RPMI7951 (cell line): ENCODE data around the gene GFI1B. TPM values are rescaled to one million over a fixed set of nuclear protein-coding genes. Genes with fewer than 3 reads are reported as not detected.

Experiments
- DNase-seq: peaks from one replicate; pipeline ENCODE4 v3.0.0-alpha.2; 2012; ENCODE audit warnings: low read depth
- total RNA-seq: library from RNA; depleted of rRNA; stranded (reverse); fragments of >200 nt; shearing (Covaris generic); gene quantifications from 2 replicates; pipeline ENCODE4 v1.2.3, GENCODE V29; 2014; rRNA removed

GFI1B gene
- total RNA-seq, 1 experiment from 2014 or later = not detected

- no peak for DNase-seq
Observed at GRCh38 chr9:133009906-133010582, 31.6 kb downstream of the GFI1B start.

GRCh38 chr9:133014696-133015095 lies 36.2 kb downstream of the GFI1B start:
- DNase-seq = no peak

- peak; percentile 17 for DNase-seq
Observed at GRCh38 chr9:133023117-133023890, 44.8 kb downstream of the GFI1B start.

- no peak for DNase-seq
Observed at GRCh38 chr9:133026426-133026825, 47.9 kb downstream of the GFI1B start.

- no peak for DNase-seq
Observed at GRCh38 chr9:133027134-133027533, 48.6 kb downstream of the GFI1B start.

GRCh38 chr9:133028221-133028620 lies 49.7 kb downstream of the GFI1B start:
- DNase-seq = no peak

- DNase-seq = no peak
Observed at GRCh38 chr9:133029994-133030316, 51.5 kb downstream of the GFI1B start.

GRCh38 chr9:133030317-133031129 lies 52.0 kb downstream of the GFI1B start, which contains the start of gene GTF3C5:
Gene GTF3C5, plus strand, starts transcription at chr9:133030997. Its CDS starts 15 bp downstream, at chr9:133031012.
- DNase-seq = peak; percentile 98

GRCh38 chr9:133031130-133031422 lies 52.6 kb downstream of the GFI1B start:
- DNase-seq = no peak

GRCh38 chr9:133031496-133031911 lies 53.0 kb downstream of the GFI1B start:
- peak; percentile 4 for DNase-seq

GRCh38 chr9:133032171-133032570 lies 53.7 kb downstream of the GFI1B start:
- no peak for DNase-seq

- no peak for DNase-seq
Observed at GRCh38 chr9:133035669-133036068, 57.2 kb downstream of the GFI1B start.

- no peak for DNase-seq
Observed at GRCh38 chr9:133037775-133038515, 59.5 kb downstream of the GFI1B start.

GRCh38 chr9:133040892-133041479 lies 62.5 kb downstream of the GFI1B start:
- DNase-seq = peak; percentile 46

Other genes with a start within 250 kb of the GFI1B start
- not detected in 2 replicates for gene AK8, start 100.4 kb upstream of the GFI1B start, total RNA-seq
- gene SPACA9, start 99.8 kb upstream of the GFI1B start, total RNA-seq = 3.3 and 5.6 TPM in 2 replicates
- gene TSC1, start 34.1 kb upstream of the GFI1B start, total RNA-seq = 16.5 and 20.7 TPM in 2 replicates
- gene GTF3C5, start 52.3 kb downstream of the GFI1B start, total RNA-seq = 45.9 and 48.3 TPM in 2 replicates
- 0.12 TPM in 1 of 2 replicates, not detected in the other for gene CEL, start 83.3 kb downstream of the GFI1B start, total RNA-seq
- gene RALGDS, start 142.5 kb downstream of the GFI1B start, total RNA-seq = 12.5 and 18.9 TPM in 2 replicates
- gene GBGT1, start 185.2 kb downstream of the GFI1B start, total RNA-seq = 0.59 and 1.3 TPM in 2 replicates
- not detected in 2 replicates for gene OBP2B, start 230.6 kb downstream of the GFI1B start, total RNA-seq